Measurements from ENCODE around the gene GPC4.

The GPC4 gene

DNA sequence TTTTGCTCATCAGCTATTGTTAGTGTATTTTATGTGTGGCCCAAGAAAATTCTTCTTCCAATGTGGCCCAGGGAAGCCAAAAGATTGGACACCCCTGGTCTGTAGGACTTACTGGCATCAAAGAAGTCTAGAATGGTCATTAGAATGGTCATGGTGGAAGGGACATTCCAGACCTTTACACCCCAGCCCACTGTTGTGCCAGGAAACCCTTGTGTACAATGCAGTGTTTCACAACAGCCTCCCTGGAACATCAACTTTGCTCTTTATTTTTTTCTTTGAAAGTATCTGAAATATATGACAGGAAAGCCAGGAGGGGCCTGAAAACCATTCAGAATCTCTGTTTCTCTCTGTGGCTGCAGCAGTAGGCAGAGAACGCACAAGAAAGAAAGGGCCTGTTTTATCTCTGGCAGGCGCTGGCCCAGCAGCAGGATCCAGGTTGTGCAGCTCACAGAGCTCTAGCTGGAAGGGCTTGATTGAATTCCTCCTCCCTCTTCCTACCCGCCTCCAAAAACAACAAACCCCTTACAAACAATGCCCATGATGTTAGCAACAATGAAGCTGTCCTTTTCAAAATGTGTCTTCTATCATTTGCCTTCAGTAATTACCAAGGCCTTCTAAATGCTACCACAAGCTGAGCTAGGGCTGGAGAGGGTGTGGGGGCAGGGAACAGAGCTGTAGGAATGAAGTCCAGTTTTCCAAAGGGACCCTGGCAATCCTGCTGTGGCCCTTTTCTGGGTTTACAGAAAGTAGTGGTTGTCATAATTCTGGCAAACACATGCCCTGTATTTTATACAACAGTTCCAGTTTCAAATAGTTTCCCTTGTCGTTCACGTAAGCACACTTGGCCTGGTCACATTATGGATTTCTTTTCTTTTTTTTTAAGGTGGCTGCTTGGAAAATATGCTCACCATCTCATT is 164.8 kb downstream of the GPC4 start:
- Histone ChIP-seq H3K4me1 (ENCODE audit: control insufficient read depth in 1 of 2, insufficient read depth in 2 of 2, low read length in 2 of 2) (no peaks in the 10 kb centered on the region), H3K9ac (ENCODE audit: low read depth in 1 of 2, low read length in 2 of 2) (no peak overlapping the region), H3K27me3 (ENCODE audit: control insufficient read depth in 1 of 2, insufficient read depth in 2 of 2, low read length in 2 of 2) (no peaks in the 10 kb centered on the region), H3K27ac (ENCODE audit: low read depth, low read length) (no peak overlapping the region), H3K4me3 (ENCODE audit: low read depth in 1 of 2, low read length in 2 of 2) (no peak overlapping the region), H3K36me3 (ENCODE audit: control insufficient read depth in 1 of 2, insufficient read depth in 2 of 2, low read length in 2 of 2) (no peaks in the 10 kb centered on the region), H3K9me3 (ENCODE audit: control insufficient read depth in 1 of 2, low read length in 2 of 2) (peaks cover 0 to 11% of the 10 kb centered on the region in 2 donors)
